ENCODE measurements around the gene ZRANB1.

Gene ZRANB1

GRCh38 chr10:124963866-124964720, 22.2 kb downstream of the ZRANB1 start:
- H3K9ac ChIP-seq (ENCODE audit: low read depth, low read length): no peak overlapping the region
- H3K4me1 ChIP-seq (ENCODE audit: insufficient read depth, low read length): no peaks in the 10 kb centered on the region
- no peaks in the 10 kb centered on the region for H3K36me3 ChIP-seq (ENCODE audit: insufficient read depth, low read length)
- no peaks in the 10 kb centered on the region for H3K9me3 ChIP-seq (ENCODE audit: control insufficient read depth, insufficient read depth, low read length)

- H3K9ac ChIP-seq (ENCODE audit: low read depth, low read length): no peak overlapping the region
- H3K36me3 ChIP-seq (ENCODE audit: insufficient read depth, low read length): no peaks in the 10 kb centered on the region
- H3K4me1 ChIP-seq (ENCODE audit: insufficient read depth, low read length): no peaks in the 10 kb centered on the region
- no peaks in the 10 kb centered on the region for H3K9me3 ChIP-seq (ENCODE audit: control insufficient read depth, insufficient read depth, low read length)
Observed at GRCh38 chr10:124966008-124966407, 24.1 kb downstream of the ZRANB1 start.

- Histone ChIP-seq H3K4me1 (ENCODE audit: insufficient read depth, low read length) (no peaks in the 10 kb centered on the region), H3K9ac (ENCODE audit: low read depth, low read length) (no peak overlapping the region), H3K36me3 (ENCODE audit: insufficient read depth, low read length) (no peaks in the 10 kb centered on the region), H3K9me3 (ENCODE audit: control insufficient read depth, insufficient read depth, low read length) (no peaks in the 10 kb centered on the region)
Observed at GRCh38 chr10:124967255-124967654, 25.3 kb downstream of the ZRANB1 start.

- H3K9ac ChIP-seq (ENCODE audit: low read depth, low read length): no peak overlapping the region
- no peaks in the 10 kb centered on the region for H3K36me3 ChIP-seq (ENCODE audit: insufficient read depth, low read length)
- H3K9me3 ChIP-seq (ENCODE audit: control insufficient read depth, insufficient read depth, low read length): no peaks in the 10 kb centered on the region
- no peaks in the 10 kb centered on the region for H3K4me1 ChIP-seq (ENCODE audit: insufficient read depth, low read length)
Observed at GRCh38 chr10:124971276-124971675, 29.4 kb downstream of the ZRANB1 start.

GRCh38 chr10:124972637-124973036, 30.7 kb downstream of the ZRANB1 start:
- H3K9ac ChIP-seq (ENCODE audit: low read depth, low read length): no peak overlapping the region
- no peaks in the 10 kb centered on the region for H3K9me3 ChIP-seq (ENCODE audit: control insufficient read depth, insufficient read depth, low read length)
- no peaks in the 10 kb centered on the region for H3K4me1 ChIP-seq (ENCODE audit: insufficient read depth, low read length)
- no peaks in the 10 kb centered on the region for H3K36me3 ChIP-seq (ENCODE audit: insufficient read depth, low read length)

GRCh38 chr10:124974131-124974530, 32.2 kb downstream of the ZRANB1 start:
- H3K9me3 ChIP-seq (ENCODE audit: control insufficient read depth, insufficient read depth, low read length): no peaks in the 10 kb centered on the region
- H3K4me1 ChIP-seq (ENCODE audit: insufficient read depth, low read length): no peaks in the 10 kb centered on the region
- H3K36me3 ChIP-seq (ENCODE audit: insufficient read depth, low read length): no peaks in the 10 kb centered on the region
- no peak overlapping the region for H3K9ac ChIP-seq (ENCODE audit: low read depth, low read length)

GRCh38 chr10:124975977-124976514, 34.1 kb downstream of the ZRANB1 start:
- Histone ChIP-seq H3K4me1 (ENCODE audit: insufficient read depth, low read length) (no peaks in the 10 kb centered on the region), H3K9ac (ENCODE audit: low read depth, low read length) (no peak overlapping the region), H3K36me3 (ENCODE audit: insufficient read depth, low read length) (no peaks in the 10 kb centered on the region), H3K9me3 (ENCODE audit: control insufficient read depth, insufficient read depth, low read length) (no peaks in the 10 kb centered on the region)

GRCh38 chr10:124977161-124977560, 35.2 kb downstream of the ZRANB1 start:
- Histone ChIP-seq H3K9me3 (ENCODE audit: control insufficient read depth, insufficient read depth, low read length) (no peaks in the 10 kb centered on the region), H3K9ac (ENCODE audit: low read depth, low read length) (no peak overlapping the region), H3K4me1 (ENCODE audit: insufficient read depth, low read length) (no peaks in the 10 kb centered on the region), H3K36me3 (ENCODE audit: insufficient read depth, low read length) (no peaks in the 10 kb centered on the region)

GRCh38 chr10:124977648-124978375, 35.9 kb downstream of the ZRANB1 start:
- H3K4me1 ChIP-seq (ENCODE audit: insufficient read depth, low read length): no peaks in the 10 kb centered on the region
- H3K36me3 ChIP-seq (ENCODE audit: insufficient read depth, low read length): no peaks in the 10 kb centered on the region
- H3K9me3 ChIP-seq (ENCODE audit: control insufficient read depth, insufficient read depth, low read length): no peaks in the 10 kb centered on the region
- no peak overlapping the region for H3K9ac ChIP-seq (ENCODE audit: low read depth, low read length)

- Histone ChIP-seq H3K4me1 (ENCODE audit: insufficient read depth, low read length) (0 out of 2 replicates have a peak, but pooled peaks cover 2% of the 10 kb centered on the region), H3K36me3 (ENCODE audit: insufficient read depth, low read length) (no peaks in the 10 kb centered on the region), H3K9me3 (ENCODE audit: control insufficient read depth, insufficient read depth, low read length) (no peaks in the 10 kb centered on the region), H3K9ac (ENCODE audit: low read depth, low read length) (no peak overlapping the region)
Observed at GRCh38 chr10:124978376-124978725, 36.4 kb downstream of the ZRANB1 start.

- peaks cover 9% of the 10 kb centered on the region for H3K36me3 ChIP-seq (ENCODE audit: insufficient read depth, low read length)
- H3K4me1 ChIP-seq (ENCODE audit: insufficient read depth, low read length): 0 out of 2 replicates have a peak, but pooled peaks cover 3% of the 10 kb centered on the region
- H3K9ac ChIP-seq (ENCODE audit: low read depth, low read length): no peak overlapping the region
- no peaks in the 10 kb centered on the region for H3K9me3 ChIP-seq (ENCODE audit: control insufficient read depth, insufficient read depth, low read length)
Observed at GRCh38 chr10:124983321-124983720, 41.4 kb downstream of the ZRANB1 start.

GRCh38 chr10:124984376-124984775, 42.5 kb downstream of the ZRANB1 start:
- Histone ChIP-seq H3K36me3 (ENCODE audit: insufficient read depth, low read length) (peaks cover 9% of the 10 kb centered on the region), H3K9ac (ENCODE audit: low read depth, low read length) (no peak overlapping the region)

GRCh38 chr10:124985162-124985561, 43.2 kb downstream of the ZRANB1 start:
- H3K9ac ChIP-seq (ENCODE audit: low read depth, low read length): no peak overlapping the region
- no peaks in the 10 kb centered on the region for H3K9me3 ChIP-seq (ENCODE audit: control insufficient read depth, insufficient read depth, low read length)
- 0 out of 2 replicates have a peak, but pooled peaks cover 3% of the 10 kb centered on the region for H3K4me1 ChIP-seq (ENCODE audit: insufficient read depth, low read length)
- peaks cover 9% of the 10 kb centered on the region for H3K36me3 ChIP-seq (ENCODE audit: insufficient read depth, low read length)

More at GRCh38 chr10:124984376-124984775, 42.5 kb downstream of the ZRANB1 start:
- H3K4me1 ChIP-seq (ENCODE audit: insufficient read depth, low read length): 0 out of 2 replicates have a peak, but pooled peaks cover 3% of the 10 kb centered on the region
- H3K9me3 ChIP-seq (ENCODE audit: control insufficient read depth, insufficient read depth, low read length): no peaks in the 10 kb centered on the region

GRCh38 chr10:124987788-124988187, 45.9 kb downstream of the ZRANB1 start:
- H3K9me3 ChIP-seq (ENCODE audit: control insufficient read depth, insufficient read depth, low read length): no peaks in the 10 kb centered on the region
- peaks cover 26% of the 10 kb centered on the region for H3K36me3 ChIP-seq (ENCODE audit: insufficient read depth, low read length)
- H3K4me1 ChIP-seq (ENCODE audit: insufficient read depth, low read length): 0 out of 2 replicates have a peak, but pooled peaks cover 3% of the 10 kb centered on the region
- H3K9ac ChIP-seq (ENCODE audit: low read depth, low read length): no peak overlapping the region
